Inflammatory macrophage (primary cell): ENCODE measurements around the gene XK.
"Not testable (repeated sequence)": the region's sequence is repeated elsewhere in the genome, so short reads cannot be mapped to it uniquely, and the experiment has no call there.

Source experiments
- DNase-seq, 2 donors: peaks; one replicate each; pipeline ENCODE4 v3.0.0-alpha.2; 2020 to 2022

Gene XK

GRCh38 chrX:37755025-37755424, 69.4 kb downstream of the XK start:
- DNase-seq = peak; percentile 77 to 83

GRCh38 chrX:37757082-37757481, 71.5 kb downstream of the XK start:
- no peak for DNase-seq

- DNase-seq = peak; percentile 59 to 69
Measured at GRCh38 chrX:37759351-37759750, 73.8 kb downstream of the XK start.

- no peak for DNase-seq
Measured at GRCh38 chrX:37759878-37760418, 74.4 kb downstream of the XK start.

DNA sequence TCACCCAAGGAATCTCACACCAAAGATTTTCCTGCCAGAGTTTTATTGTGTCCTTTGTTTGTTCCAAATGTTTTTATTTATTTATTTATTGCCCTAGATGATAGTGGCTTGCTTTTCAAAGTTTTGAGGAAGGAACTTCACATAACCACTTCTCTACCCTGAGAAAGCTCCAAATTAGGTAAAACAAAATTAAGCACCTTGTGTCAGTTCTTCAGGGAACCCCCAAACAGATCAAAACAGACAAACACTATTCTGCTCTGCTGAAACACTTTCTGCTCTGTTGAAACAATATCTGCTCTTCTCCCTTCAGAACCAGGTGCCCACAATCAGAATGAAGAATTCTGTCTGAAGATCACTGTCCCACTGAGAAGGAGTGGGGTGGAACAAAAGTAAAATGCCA, 77.8 kb downstream of the XK start:
- DNase-seq = no peak

- DNase-seq = peak; percentile 44 to 50
Measured at GRCh38 chrX:37765507-37765906, 79.9 kb downstream of the XK start.

DNA sequence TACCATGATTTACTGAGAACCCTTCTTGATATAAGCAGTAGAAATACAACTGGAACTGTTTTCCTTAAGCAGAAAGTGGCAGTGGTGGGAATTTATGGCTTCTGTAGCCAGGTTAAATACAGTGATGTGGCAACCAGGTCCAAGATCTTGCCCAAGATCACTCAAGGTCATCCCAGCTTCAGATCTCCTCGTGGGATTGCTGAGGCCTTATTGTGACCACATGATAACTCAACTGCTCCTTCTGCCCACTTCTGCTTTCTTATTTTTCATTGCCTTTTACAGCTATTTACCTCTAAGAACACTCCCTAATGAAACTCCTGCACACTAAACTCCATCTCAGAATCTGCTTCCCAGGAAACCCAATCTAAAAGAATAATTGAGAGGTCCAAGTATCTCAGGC, 81.8 kb downstream of the XK start:
- DNase-seq = peak; percentile 40 to 57

GRCh38 chrX:37768866-37769265, 83.3 kb downstream of the XK start:
- not testable (repeated sequence) for DNase-seq

DNA sequence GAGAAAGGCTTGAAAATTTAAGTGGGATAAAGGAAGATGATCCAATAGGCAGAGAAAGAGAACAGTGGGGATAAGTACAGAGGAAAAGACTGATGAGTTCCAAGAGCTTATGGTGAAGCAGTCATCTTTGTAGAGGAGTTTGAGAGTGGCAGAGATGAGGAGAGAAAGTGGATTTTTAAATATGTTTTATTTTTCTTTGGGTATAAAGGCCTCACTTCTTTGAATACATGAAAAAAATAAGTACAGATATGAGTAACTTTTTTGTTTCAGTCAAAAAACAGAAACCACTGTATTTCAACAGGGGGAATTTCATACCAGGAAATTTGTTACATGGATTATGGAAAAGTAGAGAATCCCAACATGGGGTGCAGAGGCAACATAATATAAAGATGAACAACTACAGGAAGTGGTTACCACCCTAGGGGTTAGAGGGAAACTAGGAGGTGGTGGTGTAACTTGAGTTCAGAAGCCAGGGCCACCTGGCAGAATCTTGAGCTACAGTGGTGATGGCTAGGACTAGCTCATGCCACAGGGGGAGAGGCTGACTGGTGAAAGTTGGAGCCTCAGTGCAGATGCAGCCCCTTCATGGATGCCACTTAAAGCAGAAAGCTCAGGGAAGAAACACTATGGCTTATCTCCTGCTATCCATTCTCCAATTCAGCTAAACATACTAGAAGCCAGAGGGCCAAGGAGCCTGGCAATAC, 90.8 kb downstream of the XK start:
- no peak for DNase-seq

DNA sequence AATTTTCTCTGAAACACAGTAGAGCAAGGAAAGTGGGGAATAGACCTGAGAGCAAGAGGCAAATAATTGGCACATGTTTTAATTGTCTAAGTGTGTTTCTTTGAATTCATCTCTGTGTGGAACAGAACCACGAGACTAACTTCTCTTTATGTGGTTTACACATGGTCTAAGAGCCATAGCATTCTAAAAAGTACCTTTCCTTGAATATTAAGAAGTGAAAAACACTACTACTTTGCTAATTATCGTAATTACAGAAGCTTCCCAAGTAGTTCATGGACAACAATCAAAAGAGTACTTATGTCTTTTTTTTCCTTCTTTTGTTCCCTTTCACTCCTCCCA, 91.4 kb downstream of the XK start:
- DNase-seq = peak in 1 of 2 donors; percentile 47

DNA sequence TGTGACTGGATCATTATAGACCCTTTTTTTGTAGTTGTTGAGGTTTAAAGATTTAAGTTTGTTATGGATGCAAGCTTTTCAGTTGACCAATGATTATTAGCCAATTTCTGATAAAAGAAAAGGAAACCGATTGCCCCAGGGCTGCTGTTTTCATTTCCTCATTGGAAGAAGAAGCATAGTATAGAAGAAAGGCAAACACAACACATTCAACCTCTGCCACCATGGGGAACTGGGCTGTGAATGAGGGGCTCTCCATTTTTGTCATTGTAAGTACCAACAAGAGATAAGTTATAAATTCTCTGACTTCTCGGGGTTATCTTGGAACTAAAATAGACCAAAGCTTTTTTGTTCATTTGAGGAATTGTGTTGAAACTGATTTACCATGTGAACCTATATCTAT, 94.3 kb downstream of the XK start, which contains the start of gene CYBB:
CYBB (plus strand) TSS at position 203 of the 400 bp plus-strand sequence; CDS start at position 222, 19 bp downstream.
- DNase-seq = peak; percentile 75 to 85

GRCh38 chrX:37781081-37781480, 95.5 kb downstream of the XK start:
- DNase-seq = no peak
